ENCODE data around the gene DHODH.
"Not testable (repeated sequence)": the region's sequence is repeated elsewhere in the genome, so short reads cannot be mapped to it uniquely, and the experiment has no call there.

Gene DHODH

GRCh38 chr16:72014675-72015074 is 6.1 kb downstream of the DHODH start:
- no peak for DNase-seq

DNA sequence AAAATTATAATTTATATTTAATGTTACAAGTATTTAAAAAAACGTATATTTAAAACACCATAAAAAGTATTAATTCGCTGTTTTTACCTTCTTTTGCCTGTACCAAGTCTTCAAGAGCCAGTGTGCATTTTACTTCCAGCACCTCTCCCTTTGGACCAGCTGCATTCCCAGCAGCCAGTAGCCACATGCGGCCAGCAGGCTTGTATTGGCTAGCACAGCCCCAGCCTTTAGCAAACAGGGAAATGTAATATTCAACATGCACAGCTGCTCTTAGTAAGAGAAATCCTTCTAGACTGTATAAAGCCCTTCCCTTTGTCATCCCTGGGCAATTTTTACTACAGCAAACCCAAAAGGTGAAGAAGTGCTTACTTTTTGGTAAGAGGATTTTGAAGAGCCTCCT is 6.6 kb downstream of the DHODH start:
- no peak for DNase-seq

GRCh38 chr16:72018470-72018869 is 9.9 kb downstream of the DHODH start:
- DNase-seq: no peak

DNA sequence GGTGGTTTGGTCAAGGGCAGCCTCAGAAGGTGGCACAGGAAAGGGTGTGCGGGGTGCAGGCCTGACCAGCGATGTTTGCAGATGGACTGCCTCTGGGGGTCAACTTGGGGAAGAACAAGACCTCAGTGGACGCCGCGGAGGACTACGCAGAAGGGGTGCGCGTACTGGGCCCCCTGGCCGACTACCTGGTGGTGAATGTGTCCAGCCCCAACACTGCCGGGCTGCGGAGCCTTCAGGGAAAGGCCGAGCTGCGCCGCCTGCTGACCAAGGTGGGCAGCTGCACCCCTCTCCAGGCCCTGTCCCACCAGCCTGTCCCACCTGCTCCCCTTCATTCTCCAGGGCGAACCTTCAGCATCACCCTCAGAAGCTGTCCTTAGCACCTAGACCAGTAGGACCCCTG is 12.5 kb downstream of the DHODH start:
- DNase-seq: no peak

- DNase-seq: peak; percentile 60
These were observed 13.6 kb downstream of the DHODH start for GRCh38 chr16:72022127-72022526.

GRCh38 chr16:72023962-72024361 is 15.4 kb downstream of the DHODH start:
- DNase-seq: no peak

DNA sequence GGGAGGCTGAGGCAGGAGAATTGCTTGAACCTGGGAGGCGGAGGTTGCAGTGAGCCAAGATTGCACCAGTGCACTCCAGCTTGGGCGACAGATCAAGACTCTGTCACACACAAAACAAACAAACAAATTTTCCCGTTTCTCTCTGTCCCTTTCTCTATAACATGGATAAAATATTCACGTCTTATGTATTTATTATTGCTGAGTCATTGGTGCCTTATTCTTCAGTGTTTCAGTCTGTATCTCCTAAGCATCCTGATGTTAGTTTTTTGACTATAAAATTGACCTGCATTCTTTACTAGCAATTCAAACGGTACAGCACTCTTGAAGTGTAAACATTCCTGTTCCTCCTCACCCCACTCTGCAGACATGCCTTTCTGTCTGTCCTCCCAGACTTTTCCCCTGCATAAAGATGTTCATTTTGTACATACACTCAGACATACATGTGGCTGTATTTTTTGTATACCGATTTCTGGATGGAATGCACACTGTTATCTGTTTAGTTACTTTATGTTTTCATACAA is 16.4 kb downstream of the DHODH start:
- no peak for DNase-seq

DNA sequence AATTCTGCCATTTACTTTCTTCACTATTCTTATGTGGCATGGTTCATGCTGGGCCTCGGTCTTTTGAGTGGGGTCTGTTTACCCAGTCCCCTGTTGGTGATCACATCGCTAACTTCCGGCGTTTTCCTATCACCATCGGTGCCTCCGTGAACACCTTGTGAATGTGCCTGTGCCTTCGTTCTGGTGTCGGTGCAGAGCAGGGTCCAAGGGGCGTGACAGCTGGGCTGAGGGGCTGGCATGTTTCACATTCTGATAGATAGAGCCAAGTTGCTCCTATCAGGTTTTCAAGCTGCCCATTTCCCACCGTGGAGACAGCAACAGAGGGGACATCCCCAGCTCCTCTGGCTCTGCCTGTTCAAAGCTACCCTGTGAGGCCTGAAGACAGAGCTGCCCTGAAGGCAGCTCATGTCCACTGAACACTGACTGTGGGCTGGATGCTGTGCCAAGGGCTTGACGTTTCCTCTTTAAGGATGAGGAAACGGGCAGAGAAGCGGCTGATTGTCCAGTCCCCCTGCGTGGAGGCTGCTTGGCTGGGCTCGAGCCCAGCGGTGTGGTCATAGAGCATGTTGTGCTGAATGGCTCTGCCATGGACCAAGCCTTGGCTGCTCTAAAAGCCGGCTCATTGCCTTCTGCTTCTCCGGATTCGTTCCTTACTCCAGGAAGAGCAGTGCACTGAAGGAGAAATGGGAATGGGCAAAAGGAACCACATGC is 17.0 kb downstream of the DHODH start:
- DNase-seq: no peak

GRCh38 chr16:72027669-72028378 is 19.3 kb downstream of the DHODH start:
- DNase-seq: no peak

DNA sequence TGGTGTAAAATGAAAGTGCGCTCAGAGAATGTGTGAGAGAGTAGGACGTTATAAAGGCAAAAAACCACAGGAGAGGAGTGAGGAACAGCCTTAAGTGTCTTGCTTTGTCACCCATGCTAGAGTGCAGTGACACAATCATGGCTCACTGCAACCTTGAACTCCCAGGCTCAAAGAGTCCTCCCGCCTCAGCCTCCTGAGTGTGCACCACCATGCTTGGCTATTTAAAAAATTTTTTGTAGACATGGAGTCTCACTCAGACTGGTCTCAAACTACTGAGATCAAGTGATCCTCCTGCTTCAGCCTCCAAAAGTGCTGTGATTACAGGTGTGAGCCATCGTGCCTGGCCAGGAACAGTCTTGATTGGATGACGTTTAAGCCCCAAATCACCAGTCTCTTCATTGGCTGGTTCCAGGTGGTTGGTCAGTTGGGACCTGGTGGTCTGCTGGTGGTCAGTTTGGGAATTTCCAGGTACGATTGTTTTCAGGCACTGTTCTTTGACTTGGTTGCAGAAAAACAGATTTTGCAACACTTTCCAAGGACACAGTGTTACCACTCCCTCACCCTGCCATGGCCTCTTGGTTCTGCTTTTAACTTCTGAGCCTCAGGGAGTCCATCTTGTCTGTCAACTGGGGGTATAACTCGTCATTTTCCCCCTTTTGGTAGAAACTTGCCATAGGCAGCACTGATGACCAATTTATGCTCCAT is 21.2 kb downstream of the DHODH start:
- no peak for DNase-seq

GRCh38 chr16:72033437-72033836 is 24.9 kb downstream of the DHODH start:
- DNase-seq: no peak

GRCh38 chr16:72036098-72036497 is 27.6 kb downstream of the DHODH start:
- DNase-seq: no peak

DNA sequence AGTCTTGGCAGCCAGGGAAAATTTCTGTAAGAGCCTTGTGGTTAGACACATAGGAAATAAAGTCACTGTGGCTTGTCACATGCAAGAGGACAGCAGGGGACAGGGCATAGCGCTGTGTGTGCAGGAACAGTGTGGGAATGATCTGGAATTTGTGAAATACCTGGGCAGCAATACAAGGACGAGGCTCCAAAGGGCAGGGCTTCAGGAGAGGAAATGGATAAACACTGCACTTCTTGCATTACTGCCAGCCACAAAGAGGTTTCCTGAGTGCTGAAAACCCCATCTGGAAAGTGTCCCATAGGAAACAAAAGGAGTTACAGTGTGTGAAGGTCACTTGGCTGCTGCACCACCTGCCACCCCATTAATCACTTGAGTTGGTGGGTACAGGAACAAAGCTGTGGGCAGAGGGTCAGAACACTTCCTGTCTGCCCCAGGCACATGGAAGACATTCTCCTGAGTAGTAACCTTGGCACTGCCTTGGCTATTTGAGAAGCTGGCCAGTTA is 33.7 kb downstream of the DHODH start:
- no peak for DNase-seq

DNA sequence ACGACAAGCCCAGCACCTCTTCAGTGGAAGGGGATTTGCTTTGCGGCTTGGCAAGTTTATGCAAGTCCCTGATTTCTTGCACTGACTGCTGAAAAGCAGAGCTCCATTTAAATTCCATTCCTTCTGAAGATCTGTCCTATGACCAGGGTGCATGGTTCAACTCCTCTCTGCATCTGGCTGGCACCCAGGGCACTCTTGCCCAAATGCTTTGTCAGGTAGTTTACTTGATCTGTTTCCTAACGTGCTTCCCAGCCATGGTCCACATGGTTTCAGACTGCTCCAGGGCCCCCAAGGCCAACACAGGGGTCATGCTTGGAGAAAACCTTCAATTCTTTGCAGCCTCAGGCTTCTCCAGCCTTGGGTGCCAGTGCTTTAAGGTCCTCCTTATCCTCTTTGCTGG is 34.5 kb downstream of the DHODH start:
- no peak for DNase-seq

DNA sequence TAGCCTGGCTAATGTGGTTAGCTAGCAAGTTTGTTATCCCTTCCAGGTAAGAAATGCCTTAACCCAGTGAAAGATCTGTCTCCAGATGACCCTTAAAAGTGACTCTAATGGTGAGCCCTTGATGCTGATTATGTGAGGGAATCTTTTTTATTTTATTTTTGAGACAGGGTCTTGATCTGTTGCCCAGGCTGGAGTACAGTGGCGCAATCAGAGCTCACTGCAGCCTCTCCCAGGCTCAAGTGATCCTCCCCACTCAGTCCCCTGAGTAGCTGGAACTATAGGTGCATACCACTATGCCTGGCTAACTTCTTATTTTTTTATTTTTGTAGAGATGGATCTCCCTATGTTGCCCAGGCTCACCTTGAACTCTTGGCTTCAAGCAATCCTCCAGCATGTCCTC is 35.0 kb downstream of the DHODH start:
- DNase-seq: no peak

DNA sequence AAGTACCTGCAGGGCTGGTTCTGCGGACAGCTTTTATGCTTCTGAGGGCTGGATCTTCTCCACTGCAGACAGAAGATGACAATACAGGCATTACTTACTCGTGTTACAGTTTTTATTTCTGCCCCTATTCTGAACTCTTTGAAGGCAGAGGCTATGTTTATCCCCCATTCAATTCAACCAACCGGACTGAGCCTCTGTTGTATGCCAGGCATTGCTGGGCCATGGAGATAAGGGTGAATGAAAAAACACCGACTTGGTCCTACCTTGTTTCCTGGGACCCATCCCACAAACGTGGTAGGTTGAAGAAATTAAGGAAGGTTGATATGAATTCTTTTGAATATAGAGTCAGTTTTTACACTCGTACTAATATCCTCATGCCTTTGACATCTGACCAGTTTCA is 35.8 kb downstream of the DHODH start:
- DNase-seq: no peak

DNA sequence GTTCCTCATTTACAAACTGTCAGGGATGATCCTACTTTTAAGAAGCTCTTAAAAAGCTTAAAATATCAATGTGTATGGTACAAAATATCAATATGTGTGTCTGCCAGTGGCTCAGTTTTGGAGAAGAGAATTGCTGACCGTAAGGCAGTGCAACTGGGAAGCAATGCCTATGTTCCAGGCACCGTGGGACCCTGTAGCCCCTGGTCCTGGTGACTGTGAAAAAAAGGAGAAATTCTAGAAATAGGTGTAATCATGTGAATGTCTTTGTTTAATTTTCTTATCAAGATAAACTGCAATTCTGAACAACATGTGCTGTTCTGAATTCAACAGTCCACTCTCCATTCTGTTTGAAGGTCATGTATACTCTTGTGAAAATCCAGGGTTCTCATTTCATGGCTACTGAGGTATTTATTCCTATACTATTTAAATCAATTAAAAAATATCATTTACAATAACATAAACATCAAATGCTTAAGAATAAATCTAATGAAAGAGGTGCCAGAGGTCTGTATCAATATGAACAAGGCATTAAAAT is 36.3 kb downstream of the DHODH start:
- DNase-seq: no peak

- DNase-seq: no peak
These were observed 40.6 kb downstream of the DHODH start for GRCh38 chr16:72049110-72049509.

DNA sequence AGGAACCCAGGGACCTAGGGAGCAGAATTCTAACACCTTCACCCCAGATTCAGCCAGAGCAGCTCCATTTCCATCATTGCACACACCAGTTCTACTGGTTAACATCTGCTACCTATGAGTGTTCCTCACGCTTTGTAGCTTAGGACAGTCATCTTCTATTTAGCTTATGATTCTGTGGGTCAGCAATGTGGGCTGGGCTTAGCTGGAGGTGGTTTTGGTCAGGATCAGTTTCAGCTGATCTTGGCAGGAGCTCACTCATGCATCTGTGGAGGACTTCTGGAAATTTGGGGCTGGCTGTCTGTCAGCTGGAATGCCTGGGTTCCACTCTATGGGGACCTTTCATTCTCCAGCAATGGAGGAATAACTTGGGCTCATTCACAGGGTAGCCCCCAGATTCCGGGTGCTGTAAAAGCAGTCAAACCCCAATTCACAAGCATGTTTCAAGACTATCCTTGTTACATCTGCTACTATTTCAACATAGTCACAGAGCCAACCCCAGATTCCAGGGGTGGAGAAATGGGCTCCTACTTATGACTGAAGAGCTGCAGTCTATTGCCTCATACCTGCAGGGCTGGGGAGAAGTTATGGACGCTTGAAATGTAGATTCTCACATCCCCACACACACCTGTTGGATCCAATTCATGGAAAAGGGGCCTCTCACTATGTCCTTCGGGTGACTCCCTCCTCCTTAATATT is 42.4 kb downstream of the DHODH start:
- no peak for DNase-seq

- DNase-seq: no peak
These were observed 43.3 kb downstream of the DHODH start for GRCh38 chr16:72051818-72052217.

DNA sequence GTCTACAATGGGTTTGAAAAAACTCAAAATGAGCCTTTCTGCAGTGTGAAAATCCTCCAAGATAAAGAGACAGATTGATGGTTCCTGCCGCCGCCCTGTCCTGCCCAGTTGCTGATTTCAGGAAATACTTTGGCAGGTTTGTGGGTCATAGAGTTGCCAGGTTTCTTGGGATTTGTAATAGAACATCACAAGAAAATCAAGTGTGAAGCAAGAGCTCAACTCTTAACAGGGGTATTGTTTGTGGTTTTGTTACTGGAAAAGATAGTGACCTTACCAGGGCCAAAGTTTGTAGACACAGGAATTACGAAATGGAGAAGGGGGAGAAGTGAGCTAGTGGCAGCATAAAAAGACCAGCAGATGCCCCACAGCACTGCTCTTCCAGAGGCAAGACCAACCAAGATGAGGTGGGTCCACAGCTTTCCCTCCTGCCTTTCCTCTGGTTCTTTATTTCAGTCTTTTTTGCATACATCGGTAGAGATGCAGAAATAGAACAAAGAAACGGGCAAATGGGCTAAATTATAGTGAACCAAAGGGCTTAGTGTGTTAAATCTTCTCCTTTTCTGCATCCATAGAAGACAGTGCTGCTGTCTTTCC is 45.8 kb downstream of the DHODH start, which contains the start of gene HP:
Gene HP, plus strand, starts transcription at position 252 of the 594 bp plus-strand sequence. Its CDS starts 148 bp downstream, at position 400.
- not testable (repeated sequence) for DNase-seq

GRCh38 chr16:72055911-72056310 is 47.4 kb downstream of the DHODH start:
- no peak for DNase-seq
